GM19328 (cell line): ENCODE data around the gene VASP.

Experiments
- ATAC-seq: cut with Tn5 transposase; IDR thresholded peaks from one replicate; pipeline ENCODE4 v1.9.1; 2021; ENCODE audit warnings: mild to moderate bottlenecking, moderate library complexity; ENCODE audit not compliant: unreplicated experiment

Gene VASP

DNA sequence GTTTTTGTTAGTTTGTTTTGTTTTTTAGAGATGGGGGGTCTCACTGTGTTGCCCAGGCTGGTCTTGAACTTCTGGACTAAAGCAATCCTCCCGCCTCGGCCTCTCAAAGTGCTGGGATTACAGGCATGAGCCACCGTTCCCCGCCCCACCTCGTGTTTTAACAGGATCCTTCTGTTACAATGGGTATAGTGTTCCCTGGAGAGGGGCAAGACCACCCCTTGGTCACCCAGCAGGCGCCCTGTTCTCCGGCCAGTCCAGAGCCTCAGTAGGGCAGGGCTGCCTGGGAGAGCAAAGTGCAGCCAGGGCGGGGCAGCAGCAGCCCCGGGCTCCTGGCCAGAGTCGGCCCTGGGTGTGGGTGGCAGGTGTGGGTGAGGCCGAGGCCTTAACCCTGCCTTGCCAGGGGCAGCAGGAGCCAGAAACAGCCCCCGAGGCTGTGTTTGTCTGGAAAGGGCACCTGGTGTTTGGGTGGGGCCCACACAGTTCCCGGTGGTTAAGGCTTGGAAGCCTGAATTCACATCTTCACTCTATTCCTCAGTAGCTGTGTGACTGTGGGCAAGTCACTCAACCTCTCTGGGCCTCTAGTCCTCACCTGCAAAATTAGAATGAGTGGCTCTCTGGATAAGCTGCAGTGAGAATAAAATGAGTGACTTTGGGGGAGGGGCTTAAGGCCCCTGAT, 7.2 kb downstream of the VASP start:
- ATAC-seq = no peak

GRCh38 chr19:45515081-45515624, 7.9 kb downstream of the VASP start:
- no peak for ATAC-seq

DNA sequence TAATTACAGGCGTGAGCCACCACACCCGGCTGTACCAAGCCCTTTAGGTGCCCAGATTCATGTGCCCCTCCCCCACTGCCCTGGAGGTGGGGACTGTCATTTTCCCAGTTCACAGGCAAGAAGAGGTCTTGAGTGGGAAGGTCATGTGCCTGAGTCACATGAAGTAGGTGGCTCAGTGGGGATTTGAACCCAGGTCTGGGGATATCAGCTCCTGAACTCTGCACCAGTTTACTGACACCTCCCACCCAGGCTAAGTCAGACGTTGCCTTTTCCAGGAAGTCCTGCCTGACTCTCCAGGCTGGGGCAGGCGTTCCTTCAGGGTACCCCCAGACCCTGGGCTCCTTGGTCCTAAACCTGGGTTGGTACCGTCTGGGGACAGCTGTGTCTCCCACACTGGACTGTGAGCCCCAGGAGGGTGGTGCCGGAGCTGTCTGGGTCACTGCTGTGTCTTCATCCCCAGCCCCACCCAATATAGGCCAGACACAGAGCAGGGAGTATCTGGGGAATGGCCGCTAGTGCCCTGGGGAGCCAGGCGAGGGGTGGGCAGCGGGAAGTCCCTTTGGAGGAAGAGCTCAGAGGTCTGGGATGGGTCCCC, 8.6 kb downstream of the VASP start:
- ATAC-seq = no peak

GRCh38 chr19:45517238-45517637, 10.0 kb downstream of the VASP start:
- no peak for ATAC-seq

DNA sequence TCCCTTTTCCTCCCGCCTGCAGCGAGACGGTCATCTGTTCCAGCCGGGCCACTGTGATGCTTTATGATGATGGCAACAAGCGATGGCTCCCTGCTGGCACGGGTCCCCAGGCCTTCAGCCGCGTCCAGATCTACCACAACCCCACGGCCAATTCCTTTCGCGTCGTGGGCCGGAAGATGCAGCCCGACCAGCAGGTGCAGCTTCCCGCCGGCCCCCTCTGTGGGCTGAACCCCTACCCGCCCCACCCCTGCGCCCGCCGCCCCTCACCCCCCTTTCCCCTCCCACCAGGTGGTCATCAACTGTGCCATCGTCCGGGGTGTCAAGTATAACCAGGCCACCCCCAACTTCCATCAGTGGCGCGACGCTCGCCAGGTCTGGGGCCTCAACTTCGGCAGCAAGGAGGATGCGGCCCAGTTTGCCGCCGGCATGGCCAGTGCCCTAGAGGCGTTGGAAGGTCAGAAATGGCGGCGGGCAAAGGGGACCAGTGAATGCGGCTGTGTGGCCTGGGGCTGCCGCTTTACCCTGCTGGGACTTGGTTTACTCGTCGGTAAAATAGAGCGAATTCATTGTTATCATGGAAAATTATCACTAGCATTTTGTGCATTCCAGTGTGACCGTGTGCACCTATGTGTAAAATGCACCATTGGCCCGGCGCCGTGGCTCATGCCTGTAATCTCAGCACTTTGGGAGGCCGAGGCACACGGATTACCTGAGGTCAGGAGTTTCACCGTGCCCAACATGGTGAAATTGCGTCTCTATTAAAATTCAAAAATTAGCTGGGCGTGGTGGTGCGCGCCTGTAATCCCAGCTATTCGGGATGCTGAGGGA, 10.6 kb downstream of the VASP start:
- ATAC-seq = no peak

DNA sequence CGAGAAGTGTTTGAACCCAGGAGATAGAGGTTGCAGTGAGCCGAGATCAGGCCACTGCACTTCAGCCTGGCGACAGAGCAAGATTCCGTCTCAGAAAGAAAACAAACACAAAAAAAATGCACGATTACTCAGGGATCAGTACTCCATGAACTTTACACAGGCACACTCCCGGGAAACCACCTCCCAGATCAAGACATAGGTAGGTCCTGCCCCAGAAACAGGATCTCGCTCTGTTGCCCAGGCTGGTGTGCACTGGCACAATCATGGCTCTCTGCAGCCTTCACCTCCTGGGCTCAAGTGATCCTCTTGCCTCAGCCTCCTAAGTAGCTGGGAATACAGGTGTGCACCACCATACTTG, 11.2 kb downstream of the VASP start:
- no peak for ATAC-seq

DNA sequence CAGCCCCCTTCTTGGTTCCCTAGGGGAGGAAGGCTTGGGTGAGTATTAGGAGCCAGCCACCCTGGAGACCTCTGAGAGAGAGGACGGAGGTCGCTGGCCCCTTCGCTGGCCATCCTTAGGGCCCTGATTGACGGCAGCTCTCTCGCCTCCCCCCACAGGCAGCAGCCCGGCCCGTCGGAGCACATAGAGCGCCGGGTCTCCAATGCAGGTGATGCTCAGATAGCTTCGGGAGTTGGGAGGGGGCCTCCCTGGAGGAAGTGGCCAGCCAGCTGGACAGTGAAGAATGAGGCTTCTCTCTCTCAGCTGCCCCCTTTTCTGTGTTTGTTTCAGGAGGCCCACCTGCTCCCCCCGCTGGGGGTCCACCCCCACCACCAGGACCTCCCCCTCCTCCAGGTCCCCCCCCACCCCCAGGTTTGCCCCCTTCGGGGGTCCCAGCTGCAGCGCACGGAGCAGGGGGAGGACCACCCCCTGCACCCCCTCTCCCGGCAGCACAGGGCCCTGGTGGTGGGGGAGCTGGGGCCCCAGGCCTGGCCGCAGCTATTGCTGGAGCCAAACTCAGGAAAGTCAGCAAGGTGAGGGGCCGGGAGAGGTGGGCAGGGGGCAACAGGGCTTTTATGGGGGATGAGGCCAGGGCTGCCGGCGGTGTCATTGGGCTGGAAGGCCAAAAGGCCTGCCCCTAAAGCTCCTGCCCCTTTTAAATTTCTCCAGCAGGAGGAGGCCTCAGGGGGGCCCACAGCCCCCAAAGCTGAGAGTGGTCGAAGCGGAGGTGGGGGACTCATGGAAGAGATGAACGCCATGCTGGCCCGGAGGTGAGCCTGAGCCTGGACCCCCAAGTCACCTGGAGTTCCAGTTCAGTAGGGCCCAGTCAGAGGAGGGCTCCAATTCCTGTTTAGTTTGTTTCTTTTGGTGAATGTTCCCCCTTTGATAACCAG, 15.0 kb downstream of the VASP start:
- ATAC-seq = no peak

DNA sequence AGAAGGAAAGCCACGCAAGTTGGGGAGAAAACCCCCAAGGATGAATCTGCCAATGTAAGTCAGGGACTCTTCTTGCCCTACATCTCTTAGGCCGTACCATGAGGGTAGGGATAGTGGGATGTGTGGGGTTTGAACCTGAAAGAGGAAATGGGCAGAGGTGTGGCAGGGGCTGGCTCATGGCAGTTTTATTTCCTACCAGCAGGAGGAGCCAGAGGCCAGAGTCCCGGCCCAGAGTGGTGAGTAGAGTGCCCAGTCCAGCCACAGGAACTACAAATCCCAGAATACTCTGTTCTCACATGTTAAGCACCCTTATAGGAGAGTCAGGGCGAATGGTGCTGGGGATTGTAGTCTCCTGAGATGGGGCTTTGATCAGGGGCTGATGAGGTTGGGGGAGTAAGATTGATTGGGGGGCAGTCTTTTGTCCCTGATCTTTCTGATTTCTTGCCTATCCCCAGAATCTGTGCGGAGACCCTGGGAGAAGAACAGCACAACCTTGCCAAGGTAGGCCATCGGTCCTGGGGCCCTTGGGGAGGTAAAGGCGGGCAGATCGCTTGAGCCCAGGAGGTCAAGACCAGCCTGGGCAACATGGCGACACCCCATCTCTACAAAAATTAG, 16.5 kb downstream of the VASP start:
- peak; percentile 53 for ATAC-seq

GRCh38 chr19:45524575-45525129, 17.4 kb downstream of the VASP start:
- no peak for ATAC-seq

- ATAC-seq = no peak
Measured at GRCh38 chr19:45526143-45526542, 18.9 kb downstream of the VASP start.

DNA sequence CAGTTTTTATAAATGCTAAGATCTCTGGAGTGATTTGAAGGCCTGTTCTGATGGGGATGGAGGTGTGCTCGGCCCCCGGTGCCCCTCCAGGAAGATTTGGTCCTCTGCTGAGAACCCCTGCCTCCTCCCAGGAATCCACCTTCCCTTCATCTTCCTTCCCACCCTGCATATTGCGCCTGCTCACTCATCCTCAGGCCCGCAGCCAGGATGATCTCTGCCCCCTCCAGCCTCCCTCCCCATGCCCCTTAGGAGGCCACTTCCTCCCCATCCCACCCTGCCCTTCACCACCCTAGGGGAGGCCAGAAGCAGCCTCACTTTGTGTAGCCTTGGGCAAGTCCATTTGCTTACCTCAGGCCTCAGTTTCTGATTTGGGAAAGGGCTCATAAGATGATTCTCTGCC, 19.7 kb downstream of the VASP start:
- no peak for ATAC-seq

DNA sequence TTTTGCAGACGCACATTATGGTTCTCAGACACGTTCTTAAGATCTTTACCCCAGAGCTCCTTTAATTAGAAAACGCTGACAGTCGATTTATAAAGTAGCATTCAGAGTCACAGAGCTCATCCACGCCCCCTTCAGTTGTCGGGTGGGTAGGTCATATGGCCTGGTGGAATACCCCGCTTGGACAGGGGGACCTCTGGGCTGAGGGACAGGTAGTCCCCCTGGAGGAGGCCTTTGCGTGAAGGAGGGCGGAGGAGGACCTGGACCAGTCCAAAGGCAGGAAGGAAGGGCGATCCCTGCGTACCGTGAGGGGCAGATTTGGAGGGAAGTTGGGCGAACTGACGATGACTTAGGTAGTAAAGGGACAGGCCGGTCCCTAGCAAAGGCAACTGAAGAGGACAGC, 20.5 kb downstream of the VASP start:
- no peak for ATAC-seq

DNA sequence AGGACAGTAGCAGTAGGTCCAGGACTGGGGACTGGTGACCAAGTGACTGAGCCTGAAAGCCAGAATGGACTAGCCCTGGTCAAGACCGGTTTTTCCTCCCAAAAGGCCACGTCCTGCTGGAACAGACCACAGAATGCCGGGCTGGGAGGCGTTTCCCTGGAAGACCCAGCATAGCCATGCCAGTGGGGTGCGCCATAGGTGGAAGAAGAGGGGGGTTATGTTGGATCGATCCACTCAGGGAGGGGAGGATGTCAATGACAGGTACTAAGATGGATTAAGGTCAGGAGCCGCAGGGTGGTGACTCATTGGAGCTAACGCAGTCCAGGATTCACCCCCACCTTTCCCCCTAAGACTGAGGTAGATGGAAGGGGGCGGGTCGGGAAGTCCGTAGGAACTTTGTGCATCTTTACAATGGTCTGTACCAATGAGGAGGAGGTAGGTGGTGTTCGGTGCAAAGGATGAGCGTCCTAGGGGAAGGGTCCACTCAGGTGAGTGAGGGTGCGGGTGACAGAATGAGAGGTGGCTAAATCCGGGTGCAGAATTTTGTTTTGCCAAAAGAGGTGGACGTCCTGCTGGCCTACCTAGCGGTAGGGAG, 21.0 kb downstream of the VASP start:
- no peak for ATAC-seq

- no peak for ATAC-seq
Measured at GRCh38 chr19:45528744-45529419, 21.6 kb downstream of the VASP start.

GRCh38 chr19:45529420-45529785, 22.1 kb downstream of the VASP start:
- no peak for ATAC-seq

GRCh38 chr19:45531349-45531748, 24.1 kb downstream of the VASP start:
- no peak for ATAC-seq

DNA sequence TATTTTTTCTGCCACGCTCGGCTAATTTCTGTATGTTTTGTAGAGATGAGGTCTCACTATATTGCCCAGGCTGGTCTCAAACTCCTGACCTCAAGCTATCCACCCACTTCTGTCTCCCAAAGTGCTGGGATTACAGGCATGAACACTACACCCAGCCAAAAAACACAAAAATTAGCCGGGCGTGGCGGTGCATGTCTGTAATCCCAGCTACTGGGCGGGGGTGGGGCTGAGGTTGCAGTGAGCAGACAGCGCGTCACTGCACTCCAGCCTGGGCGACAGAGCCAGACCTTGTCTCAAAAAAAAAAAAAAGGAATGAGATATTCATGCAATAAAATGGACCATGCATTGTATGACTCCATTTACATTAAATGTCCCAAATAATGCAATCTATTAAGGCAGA, 32.2 kb downstream of the VASP start:
- no peak for ATAC-seq

DNA sequence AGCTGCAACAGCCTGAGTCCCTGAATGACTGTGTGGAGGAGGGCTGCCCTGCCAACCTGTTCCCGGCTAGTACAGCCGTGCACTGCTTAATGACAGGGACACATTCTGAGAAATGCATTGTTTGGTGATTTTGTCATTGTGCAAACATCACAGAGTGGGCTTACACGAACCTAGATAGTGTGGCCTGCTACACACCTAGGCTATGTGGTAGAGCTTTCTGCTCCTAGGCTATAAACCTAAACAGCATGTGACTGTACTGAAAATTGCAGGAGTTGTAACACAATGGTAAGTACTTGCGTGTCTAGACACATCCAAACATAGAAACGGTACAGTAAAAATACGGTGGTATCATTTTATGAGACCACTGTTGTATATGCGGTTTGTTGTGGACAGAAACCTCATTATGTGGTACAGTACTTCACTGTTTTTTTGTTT, 35.0 kb downstream of the VASP start:
- ATAC-seq = no peak

DNA sequence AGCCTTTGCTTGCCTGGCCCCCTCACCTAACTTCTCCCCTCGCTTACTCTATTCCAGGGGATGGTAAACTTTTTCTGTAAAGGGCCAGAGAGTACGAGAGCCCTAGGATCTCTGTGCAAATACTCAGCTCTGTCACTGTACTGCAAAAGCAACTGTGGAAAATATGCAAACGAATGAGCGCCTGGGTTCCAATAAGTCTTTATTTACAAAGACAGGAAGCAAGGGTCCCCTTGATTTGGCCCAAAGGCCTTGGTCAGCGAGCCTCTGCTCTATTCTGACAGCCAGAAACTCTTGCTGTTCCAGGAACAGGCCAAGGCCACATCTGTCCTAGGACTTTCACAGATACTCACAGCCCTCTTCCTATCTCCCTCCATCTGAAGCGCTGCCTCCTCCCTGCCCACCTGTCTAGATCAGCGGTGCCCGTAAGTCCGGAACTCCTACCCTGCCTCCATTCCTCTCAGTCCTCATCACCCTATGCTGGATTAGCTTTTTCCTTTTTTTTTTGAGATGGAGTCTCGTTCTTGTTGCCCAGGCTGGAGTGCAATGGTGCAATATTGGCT, 40.0 kb downstream of the VASP start:
- ATAC-seq = no peak
